HUES64 (cell line): ENCODE results near the gene DROSHA.

Experiments used
- H3K27ac ChIP-seq: 2 replicates; pipeline ENCODE4 v1.7.0; 2013; ENCODE audit warnings: low read depth, low read length, inconsistent platforms
- H3K27me3 ChIP-seq: 2 replicates; pipeline ENCODE4 v1.6.1; 2013; ENCODE audit warnings: mild to moderate bottlenecking, low read length; ENCODE audit not compliant: insufficient read depth
- H3K36me3 ChIP-seq: 2 replicates; pipeline ENCODE4 v1.6.1; 2013; ENCODE audit warnings: mild to moderate bottlenecking, low read length; ENCODE audit not compliant: insufficient read depth
- H3K4me1 ChIP-seq: 2 replicates; pipeline ENCODE4 v1.6.1; 2013; ENCODE audit warnings: mild to moderate bottlenecking, low read length, moderate library complexity; ENCODE audit not compliant: insufficient read depth
- H3K4me3 ChIP-seq: 2 replicates; pipeline ENCODE4 v1.5.1; 2013; ENCODE audit warnings: mild to moderate bottlenecking, low read length, moderate library complexity
- H3K9ac ChIP-seq: 2 replicates; pipeline ENCODE4 v1.6.1; 2013; ENCODE audit warnings: mild to moderate bottlenecking, low read depth, low read length
- H3K9me3 ChIP-seq: 2 replicates; pipeline ENCODE4 v1.6.1; 2013; ENCODE audit warnings: low read depth, low read length; ENCODE audit not compliant: insufficient read depth
- whole genome bisulfite sequencing: fragments of 150-250, 120-280 bp; methylation state at CpG from one replicate; pipeline ENCODE4 v1.1.7; 2013; ENCODE audit warnings: missing lambda C conversion rate; 5-methylcytosine and 5-hydroxymethylcytosine counted together

DROSHA gene

DNA sequence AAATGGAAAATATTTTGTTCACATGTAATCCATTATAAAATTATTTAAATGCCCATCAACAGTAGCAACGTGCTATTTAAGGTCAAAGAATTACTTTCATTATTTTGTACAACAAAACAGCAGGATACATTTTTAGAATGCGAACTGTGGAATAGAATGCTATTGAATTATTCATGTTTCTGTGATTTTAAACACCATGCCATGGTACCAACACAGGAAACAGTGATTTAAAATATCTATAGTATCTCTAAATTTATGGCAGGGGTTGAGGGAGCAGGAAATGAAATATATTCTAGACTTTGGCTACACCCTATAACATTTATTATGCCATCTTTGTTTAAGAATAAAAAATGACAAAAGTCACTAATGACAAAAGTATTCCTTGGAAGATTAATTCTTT, 62.4 kb downstream of the DROSHA start:
- Histone ChIP-seq H3K4me1 (no peaks in the 10 kb centered on the region), H3K9me3 (no peaks in the 10 kb centered on the region), H3K27ac (no peak overlapping the region), H3K4me3 (no peak overlapping the region), H3K9ac (no peak overlapping the region), H3K27me3 (no peaks in the 10 kb centered on the region), H3K36me3 (peaks cover 68% of the 10 kb centered on the region)
- 85% methylated on average over 2 of the region's 2 CpGs for WGBS

DNA sequence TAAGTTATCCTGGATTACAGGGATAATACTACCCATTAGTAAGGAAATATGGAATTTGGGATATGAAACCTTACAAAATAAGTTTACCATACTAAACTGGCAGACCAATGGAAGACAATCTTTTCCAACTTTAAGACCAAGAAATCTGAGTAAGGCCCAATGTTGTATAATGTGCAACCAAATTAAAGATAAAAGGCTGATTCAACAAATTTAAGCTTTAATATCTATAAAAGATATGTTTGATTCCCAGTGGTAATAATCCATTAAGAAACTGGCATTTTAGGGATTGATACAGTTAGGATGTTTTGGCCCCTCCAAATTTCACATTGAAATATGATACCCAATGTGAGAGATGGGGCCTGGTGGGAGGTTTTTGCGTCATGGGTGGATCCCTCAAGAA, 66.6 kb downstream of the DROSHA start:
- Histone ChIP-seq H3K36me3 (peaks cover 88% of the 10 kb centered on the region), H3K27ac (no peak overlapping the region), H3K9ac (no peak overlapping the region), H3K4me1 (no peaks in the 10 kb centered on the region), H3K9me3 (peaks cover 21% of the 10 kb centered on the region), H3K4me3 (no peak overlapping the region), H3K27me3 (no peaks in the 10 kb centered on the region)
- WGBS: no CpG with 5 or more reads among the region's 1 CpG

DNA sequence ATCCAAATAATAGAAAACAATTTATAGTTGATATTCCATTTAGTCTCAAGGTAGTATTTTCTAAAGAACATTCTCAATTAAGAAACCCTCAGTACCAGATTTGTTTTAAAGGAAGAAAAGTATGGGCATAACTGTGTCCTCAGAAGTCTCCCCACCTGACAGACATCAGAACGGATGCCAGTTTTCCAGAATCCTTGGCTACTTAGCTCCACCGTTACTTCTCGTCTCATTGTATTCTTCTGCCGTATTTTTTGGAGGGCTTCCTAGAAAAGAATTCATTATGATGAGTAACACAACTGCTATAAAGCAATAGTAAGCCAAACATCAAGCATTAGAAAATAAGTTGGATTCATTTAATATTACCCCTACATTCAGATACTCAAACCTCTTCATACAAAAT, 67.8 kb downstream of the DROSHA start:
- Histone ChIP-seq H3K9me3 (peaks cover 21% of the 10 kb centered on the region), H3K36me3 (peaks cover 98% of the 10 kb centered on the region), H3K4me3 (no peak overlapping the region), H3K9ac (no peak overlapping the region), H3K4me1 (no peaks in the 10 kb centered on the region), H3K27ac (no peak overlapping the region), H3K27me3 (no peaks in the 10 kb centered on the region)
- 98% methylated on average over 4 of the region's 4 CpGs for WGBS

DNA sequence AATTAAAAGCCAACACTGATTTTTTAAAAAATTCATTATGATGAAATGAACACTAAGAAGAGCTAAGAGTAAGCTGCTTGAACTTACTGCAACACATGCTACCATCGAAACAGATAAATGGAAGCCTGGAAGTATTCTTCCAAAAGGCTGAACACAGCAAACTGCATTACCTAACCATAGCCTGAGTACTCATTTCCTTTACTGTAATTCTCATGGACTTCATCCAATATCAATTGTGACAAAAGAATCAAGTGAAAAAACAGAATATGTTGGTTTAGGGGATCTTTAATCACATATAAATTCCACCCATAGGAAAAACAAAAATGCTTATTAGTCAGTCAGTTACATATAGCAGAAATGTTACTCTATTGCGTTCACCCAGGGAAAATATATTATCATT, 68.5 kb downstream of the DROSHA start:
- H3K36me3 ChIP-seq: peaks cover 100% of the 10 kb centered on the region
- no peaks in the 10 kb centered on the region for H3K27me3 ChIP-seq
- H3K9me3 ChIP-seq: peaks cover 21% of the 10 kb centered on the region
- no peak overlapping the region for H3K4me3 ChIP-seq
- no peak overlapping the region for H3K9ac ChIP-seq
- WGBS: 94% methylated on average over 1 of the region's 2 CpGs
- no peak overlapping the region for H3K27ac ChIP-seq
- H3K4me1 ChIP-seq: no peaks in the 10 kb centered on the region

DNA sequence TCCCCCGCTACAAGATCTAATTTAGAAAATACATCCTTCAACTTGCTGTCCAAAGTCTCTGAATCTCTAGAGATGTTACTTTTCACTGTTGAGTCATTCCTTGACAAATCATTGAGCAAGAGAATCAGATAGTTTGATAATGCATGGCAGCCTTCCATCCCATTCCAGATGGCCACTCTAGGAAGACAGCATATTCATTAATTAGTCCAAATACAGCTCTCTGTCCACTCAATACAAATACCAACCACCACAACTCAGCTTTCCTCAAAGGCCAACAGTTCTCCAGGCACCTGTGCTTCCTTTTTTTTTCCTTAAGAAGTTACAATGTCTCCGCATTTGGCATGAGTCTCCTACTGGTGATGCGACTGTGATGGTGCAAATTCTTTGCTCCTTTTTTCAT, 72.3 kb downstream of the DROSHA start:
- Histone ChIP-seq H3K4me1 (no peaks in the 10 kb centered on the region), H3K9me3 (peaks cover 41% of the 10 kb centered on the region), H3K4me3 (no peak overlapping the region), H3K27me3 (no peaks in the 10 kb centered on the region), H3K9ac (no peak overlapping the region), H3K27ac (no peak overlapping the region), H3K36me3 (peaks cover 94% of the 10 kb centered on the region)
- WGBS: 97% methylated on average over 3 of the region's 3 CpGs

DNA sequence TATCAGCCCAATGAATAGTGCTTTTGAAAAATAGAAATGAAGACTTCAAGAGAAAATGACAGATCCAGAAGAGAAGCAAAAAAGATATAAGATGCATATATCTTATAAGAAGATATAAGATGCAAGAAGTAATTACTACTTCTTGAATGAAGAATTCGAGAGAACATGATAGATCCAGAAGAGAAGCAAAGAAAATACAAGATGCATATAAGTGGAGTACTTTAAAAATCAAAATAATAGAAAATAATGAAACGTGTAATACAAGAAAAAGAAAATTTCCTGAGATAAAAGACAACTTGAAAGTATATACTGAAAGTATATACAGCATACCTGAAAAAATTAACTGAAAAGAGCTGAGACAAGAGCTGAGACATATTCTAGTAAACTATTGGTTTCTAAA, 76.7 kb downstream of the DROSHA start:
- Histone ChIP-seq H3K36me3 (peaks cover 66% of the 10 kb centered on the region), H3K9ac (no peak overlapping the region)

DNA sequence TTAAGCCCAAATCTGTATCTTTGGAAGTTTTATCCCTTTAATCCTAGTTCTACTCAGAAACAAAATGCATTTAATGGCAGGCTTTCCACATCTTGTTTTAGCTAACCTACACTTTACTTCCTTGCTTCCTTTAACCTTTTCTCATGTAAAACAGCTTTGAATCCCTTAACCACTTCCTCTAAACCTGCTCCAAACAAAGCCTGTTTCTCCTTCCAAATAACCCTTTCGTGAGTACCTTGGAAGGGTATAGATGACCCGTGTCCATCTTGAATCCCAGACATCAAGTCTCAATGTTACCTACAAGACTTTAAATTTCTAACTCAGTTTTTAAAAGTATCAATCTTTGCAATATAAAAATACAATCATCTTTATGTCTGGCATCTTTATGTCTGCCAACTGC, 78.4 kb downstream of the DROSHA start:
- Histone ChIP-seq H3K9ac (peak overlapping the region; percentile 39; the same call in 1 of the 2 replicates), H3K4me1 (peaks cover 21% of the 10 kb centered on the region), H3K27ac (peak overlapping the region; percentile 76), H3K4me3 (no peak overlapping the region), H3K9me3 (peaks cover 20% of the 10 kb centered on the region), H3K27me3 (no peaks in the 10 kb centered on the region), H3K36me3 (peaks cover 65% of the 10 kb centered on the region)
- WGBS: 63% methylated on average over 2 of the region's 2 CpGs

More for the DNA sequence above, 76.7 kb downstream of the DROSHA start:
- Histone ChIP-seq H3K4me1 (peaks cover 21% of the 10 kb centered on the region), H3K27me3 (no peaks in the 10 kb centered on the region), H3K9me3 (peaks cover 20% of the 10 kb centered on the region), H3K27ac (no peak overlapping the region), H3K4me3 (no peak overlapping the region)
- whole genome bisulfite sequencing: 80% methylated on average over 1 of the region's 2 CpGs

DNA sequence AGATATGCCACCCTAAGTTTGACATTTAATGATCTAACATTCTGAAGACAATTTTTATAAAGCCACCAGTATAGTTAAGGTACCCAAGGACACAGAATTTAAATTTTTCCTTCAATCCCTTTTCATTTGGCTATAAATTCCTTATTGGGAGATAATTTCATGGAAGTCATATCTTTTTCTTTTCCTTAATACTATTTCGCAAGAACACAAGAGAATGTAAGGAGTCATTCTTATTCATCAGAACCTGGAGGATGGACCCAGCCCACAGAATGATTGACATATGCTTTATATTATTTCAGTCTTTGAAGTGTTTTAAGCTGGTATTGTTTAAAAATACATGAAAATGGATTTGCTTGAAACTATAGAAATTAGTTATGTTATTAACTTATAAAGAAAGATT, 79.6 kb downstream of the DROSHA start:
- Histone ChIP-seq H3K4me3 (no peak overlapping the region), H3K9me3 (peaks cover 20% of the 10 kb centered on the region), H3K36me3 (peaks cover 65% of the 10 kb centered on the region), H3K4me1 (peaks cover 21% of the 10 kb centered on the region), H3K27me3 (no peaks in the 10 kb centered on the region), H3K27ac (no peak overlapping the region), H3K9ac (no peak overlapping the region)
- WGBS: no CpG with 5 or more reads among the region's 1 CpG

DNA sequence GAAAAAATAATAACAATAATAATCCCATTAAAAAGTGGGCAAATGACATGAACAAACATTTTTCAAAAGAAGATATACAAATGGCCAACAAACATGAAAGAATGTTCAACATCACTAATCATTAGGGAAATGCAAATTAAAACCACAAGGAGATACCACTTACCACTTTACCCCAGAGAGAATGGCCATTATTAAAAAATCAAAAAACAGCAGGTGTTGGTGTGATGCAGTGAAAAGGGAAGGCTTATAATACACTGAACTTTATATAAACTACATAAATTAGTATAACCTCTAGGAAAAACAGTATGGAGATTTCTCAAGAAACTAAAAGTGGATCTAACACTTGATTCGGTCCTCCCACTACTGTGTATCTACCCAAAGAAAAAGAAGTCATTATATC, 81.9 kb downstream of the DROSHA start:
- Histone ChIP-seq H3K9ac (no peak overlapping the region), H3K27ac (no peak overlapping the region), H3K36me3 (peaks cover 61% of the 10 kb centered on the region), H3K4me3 (no peak overlapping the region), H3K27me3 (no peaks in the 10 kb centered on the region), H3K4me1 (peaks cover 30% of the 10 kb centered on the region), H3K9me3 (peaks cover 1% of the 10 kb centered on the region; the same call in 1 of the 2 replicates)
- WGBS: 94% methylated on average over 1 of the region's 1 CpG

DNA sequence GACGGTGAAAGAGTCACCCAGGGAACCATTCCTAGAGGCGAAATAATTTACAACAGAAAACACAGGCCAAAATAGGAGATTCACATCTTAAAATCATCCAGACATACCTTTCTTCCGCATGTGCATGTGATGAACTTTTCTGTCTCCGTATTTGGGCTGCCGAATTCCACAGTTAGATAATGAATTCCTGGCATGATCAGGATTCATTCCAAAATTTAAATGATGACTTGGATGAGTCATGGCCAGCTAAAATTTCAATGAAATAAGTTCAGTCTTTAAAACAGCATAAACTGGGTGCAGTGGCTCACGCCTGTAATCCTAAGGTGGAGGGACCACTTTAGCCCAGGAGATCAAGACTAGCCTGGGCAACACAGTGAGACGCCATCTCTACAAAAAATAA, 82.7 kb downstream of the DROSHA start:
- no peak overlapping the region for H3K27ac ChIP-seq
- no peaks in the 10 kb centered on the region for H3K27me3 ChIP-seq
- H3K4me3 ChIP-seq: no peak overlapping the region
- WGBS: 96% methylated on average over 7 of the region's 7 CpGs
- peaks cover 27% of the 10 kb centered on the region for H3K4me1 ChIP-seq
- peaks cover 61% of the 10 kb centered on the region for H3K36me3 ChIP-seq
- no peaks in the 10 kb centered on the region for H3K9me3 ChIP-seq
- no peak overlapping the region for H3K9ac ChIP-seq

DNA sequence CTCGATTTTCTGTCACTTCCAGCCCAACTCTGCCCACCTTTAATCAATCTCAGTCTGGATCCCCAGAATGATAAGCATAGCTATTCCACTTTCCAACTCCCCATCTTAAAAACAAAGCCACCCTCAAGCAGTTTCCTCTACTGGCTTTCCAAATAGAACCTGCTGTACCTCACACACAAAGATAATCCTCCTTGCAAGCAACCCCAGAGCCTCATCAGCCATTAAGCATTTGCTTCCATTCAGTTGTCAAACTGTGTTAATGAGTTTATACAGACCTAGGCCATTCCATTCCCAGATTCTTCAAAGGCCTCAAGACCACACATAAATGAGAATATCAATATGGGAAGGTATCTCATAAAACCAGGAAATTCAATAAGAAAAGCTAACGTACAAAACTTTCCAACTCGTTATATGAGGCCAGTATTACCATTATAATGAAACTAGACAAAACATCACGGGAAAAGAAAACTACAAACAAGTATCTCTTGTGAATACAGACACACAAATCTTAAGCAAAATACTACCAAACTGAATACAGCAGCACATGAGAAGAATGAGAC, 86.8 kb downstream of the DROSHA start:
- Histone ChIP-seq H3K4me1 (peaks cover 10% of the 10 kb centered on the region; the same call in 1 of the 2 replicates), H3K9me3 (no peaks in the 10 kb centered on the region), H3K9ac (no peak overlapping the region), H3K36me3 (peaks cover 47% of the 10 kb centered on the region), H3K27me3 (no peaks in the 10 kb centered on the region), H3K4me3 (no peak overlapping the region), H3K27ac (no peak overlapping the region)
- WGBS: 94% methylated on average over 4 of the region's 4 CpGs

DNA sequence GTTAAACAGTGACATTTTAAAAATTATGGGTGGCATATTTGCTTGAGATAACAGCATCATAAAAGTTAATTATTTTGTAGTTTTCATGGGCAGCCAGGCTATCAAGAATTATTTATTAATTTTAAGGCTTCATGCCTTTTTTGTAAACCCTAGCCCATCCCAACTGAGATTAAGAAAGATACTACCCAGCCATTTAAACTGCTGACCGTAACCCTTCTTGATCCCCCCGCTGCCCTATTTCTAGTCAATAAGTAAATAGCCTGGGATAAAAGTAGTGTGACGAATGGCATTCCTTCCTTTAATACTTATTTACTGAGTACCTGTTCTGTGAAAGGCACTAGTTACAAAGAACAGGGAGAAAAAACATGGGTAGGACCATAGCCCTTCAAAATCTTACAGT, 88.3 kb downstream of the DROSHA start:
- H3K4me3 ChIP-seq: no peak overlapping the region
- H3K27ac ChIP-seq: no peak overlapping the region
- H3K36me3 ChIP-seq: peaks cover 37% of the 10 kb centered on the region
- no peak overlapping the region for H3K9ac ChIP-seq
- H3K9me3 ChIP-seq: no peaks in the 10 kb centered on the region
- no peaks in the 10 kb centered on the region for H3K27me3 ChIP-seq
- peaks cover 10% of the 10 kb centered on the region; the same call in 1 of the 2 replicates for H3K4me1 ChIP-seq
- WGBS: 100% methylated on average over 2 of the region's 3 CpGs
